ENCODE measurements around the gene GPD2.

GPD2 gene

GRCh38 chr2:156538083-156538504 is 101.9 kb downstream of the GPD2 start:
- DNase-seq = no peak

GRCh38 chr2:156539086-156539860 is 103.1 kb downstream of the GPD2 start:
- DNase-seq = no peak

GRCh38 chr2:156540706-156541105 is 104.5 kb downstream of the GPD2 start:
- DNase-seq = no peak

- no peak for DNase-seq
Observed at GRCh38 chr2:156541229-156541628, 105.0 kb downstream of the GPD2 start.

- no peak for DNase-seq
Observed at GRCh38 chr2:156541706-156542105, 105.5 kb downstream of the GPD2 start.

- no peak for DNase-seq
Observed at GRCh38 chr2:156548413-156548812, 112.2 kb downstream of the GPD2 start.

- no peak for DNase-seq
Observed at GRCh38 chr2:156553714-156554442, 117.7 kb downstream of the GPD2 start.

GRCh38 chr2:156561326-156561725 is 125.1 kb downstream of the GPD2 start:
- DNase-seq = no peak

GRCh38 chr2:156562124-156562523 is 125.9 kb downstream of the GPD2 start:
- DNase-seq = no peak

- DNase-seq = no peak
Observed at GRCh38 chr2:156563994-156564753, 128.0 kb downstream of the GPD2 start.

- no peak for DNase-seq
Observed at GRCh38 chr2:156565066-156565710, 129.0 kb downstream of the GPD2 start.

- DNase-seq = no peak
Observed at GRCh38 chr2:156573710-156574109, 137.5 kb downstream of the GPD2 start.

GRCh38 chr2:156574112-156574511 is 137.9 kb downstream of the GPD2 start:
- DNase-seq = no peak

- DNase-seq = no peak
Observed at GRCh38 chr2:156576005-156576404, 139.8 kb downstream of the GPD2 start.

GRCh38 chr2:156580501-156580900 is 144.3 kb downstream of the GPD2 start:
- no peak for DNase-seq

GRCh38 chr2:156581280-156581679 is 145.1 kb downstream of the GPD2 start:
- DNase-seq = no peak

GRCh38 chr2:156585457-156585856 is 149.3 kb downstream of the GPD2 start:
- no peak for DNase-seq

GRCh38 chr2:156586621-156587020 is 150.4 kb downstream of the GPD2 start:
- no peak for DNase-seq

GRCh38 chr2:156589381-156590079 is 153.4 kb downstream of the GPD2 start:
- DNase-seq = no peak

- no peak for DNase-seq
Observed at GRCh38 chr2:156590085-156590739, 154.0 kb downstream of the GPD2 start.

- no peak for DNase-seq
Observed at GRCh38 chr2:156592809-156593593, 156.8 kb downstream of the GPD2 start.
